HG03025 (cell line): ENCODE results near the gene GPRASP3.
A peak's percentile ranks its signal among the peaks of the same experiment; 100 is the strongest.
"Not testable (repeated sequence)": the region's sequence is repeated elsewhere in the genome, so short reads cannot be mapped to it uniquely, and the experiment has no call there.

Experiments
- ATAC-seq: cut with Tn5 transposase; IDR thresholded peaks from one replicate; pipeline ENCODE4 v1.9.1; 2021; ENCODE audit warnings: mild to moderate bottlenecking, moderate library complexity; ENCODE audit not compliant: unreplicated experiment, low FRiP score

Gene GPRASP3

GRCh38 chrX:102720237-102721168 is at the start of gene GPRASP3:
GPRASP3 (plus strand) TSS chrX:102720743; CDS start chrX:102748996, 28,253 bp downstream.
- peak; percentile 97 for ATAC-seq

- no peak for ATAC-seq
These were observed 47.7 kb upstream of the GPRASP3 start for GRCh38 chrX:102672856-102673255.

- not testable (repeated sequence) for ATAC-seq
These were observed 43.1 kb upstream of the GPRASP3 start for GRCh38 chrX:102677479-102677878.

GRCh38 chrX:102684772-102685520 is 35.6 kb upstream of the GPRASP3 start:
- no peak for ATAC-seq

- no peak for ATAC-seq
These were observed 25.8 kb upstream of the GPRASP3 start for GRCh38 chrX:102694749-102695148.

GRCh38 chrX:102696306-102696705 is 24.2 kb upstream of the GPRASP3 start:
- ATAC-seq, result no peak

- no peak for ATAC-seq
These were observed 23.0 kb upstream of the GPRASP3 start for GRCh38 chrX:102697494-102697893.

GRCh38 chrX:102708900-102709299 is 11.6 kb upstream of the GPRASP3 start:
- no peak for ATAC-seq

- no peak for ATAC-seq
These were observed 8.7 kb upstream of the GPRASP3 start for GRCh38 chrX:102711872-102712215.

GRCh38 chrX:102712216-102712966 is 8.2 kb upstream of the GPRASP3 start, which contains the start of gene GPRASP2:
GPRASP2 (plus strand) TSS chrX:102712448; CDS start chrX:102714870, 2,422 bp downstream.
- ATAC-seq, result no peak

- ATAC-seq, result no peak
These were observed 7.4 kb upstream of the GPRASP3 start for GRCh38 chrX:102712981-102713625.

- no peak for ATAC-seq
These were observed 5.5 kb upstream of the GPRASP3 start for GRCh38 chrX:102714994-102715393.

- no peak for ATAC-seq
These were observed 4.6 kb upstream of the GPRASP3 start for GRCh38 chrX:102715967-102716366.

- not testable (repeated sequence) for ATAC-seq
These were observed 595 bp downstream of the GPRASP3 start for GRCh38 chrX:102721169-102721506.

- no peak for ATAC-seq
These were observed 2.9 kb downstream of the GPRASP3 start for GRCh38 chrX:102723456-102723855.

- ATAC-seq, result no peak
These were observed 7.2 kb downstream of the GPRASP3 start for GRCh38 chrX:102727761-102728160.

GRCh38 chrX:102728646-102729045 is 8.1 kb downstream of the GPRASP3 start:
- ATAC-seq, result no peak

GRCh38 chrX:102739657-102740056 is 19.1 kb downstream of the GPRASP3 start:
- ATAC-seq, result no peak

- ATAC-seq, result no peak
These were observed 23.8 kb downstream of the GPRASP3 start for GRCh38 chrX:102744307-102744706.

GRCh38 chrX:102745513-102745856 is 24.9 kb downstream of the GPRASP3 start:
- ATAC-seq, result no peak
